ENCODE measurements around the gene PDIA4. TPM values are rescaled to one million over a fixed set of nuclear protein-coding genes. Genes with fewer than 3 reads are reported as not detected.

The PDIA4 gene, protein sequence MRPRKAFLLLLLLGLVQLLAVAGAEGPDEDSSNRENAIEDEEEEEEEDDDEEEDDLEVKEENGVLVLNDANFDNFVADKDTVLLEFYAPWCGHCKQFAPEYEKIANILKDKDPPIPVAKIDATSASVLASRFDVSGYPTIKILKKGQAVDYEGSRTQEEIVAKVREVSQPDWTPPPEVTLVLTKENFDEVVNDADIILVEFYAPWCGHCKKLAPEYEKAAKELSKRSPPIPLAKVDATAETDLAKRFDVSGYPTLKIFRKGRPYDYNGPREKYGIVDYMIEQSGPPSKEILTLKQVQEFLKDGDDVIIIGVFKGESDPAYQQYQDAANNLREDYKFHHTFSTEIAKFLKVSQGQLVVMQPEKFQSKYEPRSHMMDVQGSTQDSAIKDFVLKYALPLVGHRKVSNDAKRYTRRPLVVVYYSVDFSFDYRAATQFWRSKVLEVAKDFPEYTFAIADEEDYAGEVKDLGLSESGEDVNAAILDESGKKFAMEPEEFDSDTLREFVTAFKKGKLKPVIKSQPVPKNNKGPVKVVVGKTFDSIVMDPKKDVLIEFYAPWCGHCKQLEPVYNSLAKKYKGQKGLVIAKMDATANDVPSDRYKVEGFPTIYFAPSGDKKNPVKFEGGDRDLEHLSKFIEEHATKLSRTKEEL
- polyA plus RNA-seq (2013, experiment 1 of 2): 365 TPM
- polyA plus RNA-seq (2013, experiment 2 of 2): 334 TPM

DNA sequence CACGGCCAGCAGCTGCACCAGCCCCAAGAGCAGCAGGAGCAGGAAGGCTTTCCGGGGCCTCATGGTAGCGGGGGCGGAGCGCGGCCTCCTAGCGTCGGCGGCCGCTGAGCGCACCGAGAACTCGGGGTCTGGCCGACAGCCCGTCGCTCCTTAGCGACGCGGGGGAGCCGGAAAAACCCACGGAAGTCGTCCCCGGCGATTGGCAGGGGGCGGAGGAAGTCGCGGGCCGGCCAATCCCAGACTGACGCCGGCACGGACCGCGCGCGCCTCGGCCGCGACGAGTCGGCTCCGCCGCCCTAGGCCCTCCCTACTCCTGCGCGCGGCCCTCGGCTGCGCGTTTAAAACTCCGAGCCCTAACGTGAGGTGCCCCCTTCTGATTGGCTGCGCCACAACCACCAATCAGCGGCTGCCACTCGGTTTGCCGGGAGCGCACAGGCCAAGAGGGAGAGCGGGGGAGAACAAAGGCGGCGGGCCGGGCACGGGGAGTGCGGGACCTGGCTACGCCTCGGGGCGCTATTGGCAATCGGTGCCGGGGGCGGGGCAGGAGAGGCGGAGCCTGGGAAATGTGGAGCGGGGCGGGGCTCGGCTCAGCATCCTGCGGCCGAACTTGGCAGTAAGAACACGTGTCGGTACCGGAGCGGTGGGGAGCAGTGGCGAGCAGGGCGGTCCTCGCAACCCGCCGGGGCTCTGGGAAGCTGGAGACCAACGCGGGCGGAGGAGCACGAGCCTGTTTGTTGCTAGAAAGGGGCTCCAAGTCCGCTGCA lies at the start of gene PDIA4:
TSS of gene PDIA4 (minus strand) at position 160 of the 764 bp plus-strand sequence. CDS start at position 63, 97 bp downstream.
- peak within 1 kb of the TSS; percentile 100 for H3K4me3 ChIP-seq (ENCODE audit: extremely low read depth, insufficient read depth, low read length, poor library complexity, severe bottlenecking)
- peak within 1 kb of the TSS; percentile 95 for H3K27ac ChIP-seq (ENCODE audit: low read depth, low read length, severe bottlenecking)
- peaks cover 20% of the 10 kb centered on the region for H3K36me3 ChIP-seq (ENCODE audit: control insufficient read depth, insufficient read depth, low read length)
- H3K9me3 ChIP-seq (ENCODE audit: control insufficient read depth, low read length): no peaks in the 10 kb centered on the region
- WGBS, 2 experiments (ENCODE audit: insufficient coverage in 2 of 2): 0 to 1% methylated on average over 63 to 83 of the region's 87 CpGs
- H3K4me1 ChIP-seq (ENCODE audit: control insufficient read depth, insufficient read depth, low read length, poor library complexity, severe bottlenecking): peaks cover 17% of the 10 kb centered on the region

DNA sequence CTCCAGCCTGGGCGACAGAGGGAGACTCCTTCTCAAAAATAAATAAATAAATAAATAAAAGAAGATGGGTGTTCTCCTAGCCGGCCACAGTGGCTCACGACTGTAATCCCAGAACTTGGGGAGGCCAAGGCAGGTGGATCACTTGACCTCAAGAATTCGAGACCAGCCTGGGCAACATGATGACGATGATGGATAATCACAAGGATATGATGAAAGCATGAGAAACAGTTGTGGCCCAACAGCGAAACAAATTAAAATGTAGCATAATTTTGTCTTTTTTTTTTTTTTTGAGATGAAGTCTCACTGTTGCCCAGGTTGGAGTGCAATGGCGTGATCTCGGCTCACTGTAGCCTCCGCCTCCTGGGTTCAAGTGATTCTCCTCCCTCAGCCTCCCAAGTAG lies 49.3 kb upstream of the PDIA4 start:
- no peaks in the 10 kb centered on the region for H3K4me1 ChIP-seq (ENCODE audit: control insufficient read depth, insufficient read depth, low read length, poor library complexity, severe bottlenecking)
- no peak overlapping the region for H3K27ac ChIP-seq (ENCODE audit: low read depth, low read length, severe bottlenecking)
- H3K9me3 ChIP-seq (ENCODE audit: control insufficient read depth, low read length): no peaks in the 10 kb centered on the region
- WGBS, 2 experiments (ENCODE audit: insufficient coverage in 2 of 2): 100% methylated on average over 3 to 4 of the region's 9 CpGs
- peaks cover 58% of the 10 kb centered on the region for H3K36me3 ChIP-seq (ENCODE audit: control insufficient read depth, insufficient read depth, low read length)
- no peak overlapping the region for H3K4me3 ChIP-seq (ENCODE audit: extremely low read depth, insufficient read depth, low read length, poor library complexity, severe bottlenecking)

DNA sequence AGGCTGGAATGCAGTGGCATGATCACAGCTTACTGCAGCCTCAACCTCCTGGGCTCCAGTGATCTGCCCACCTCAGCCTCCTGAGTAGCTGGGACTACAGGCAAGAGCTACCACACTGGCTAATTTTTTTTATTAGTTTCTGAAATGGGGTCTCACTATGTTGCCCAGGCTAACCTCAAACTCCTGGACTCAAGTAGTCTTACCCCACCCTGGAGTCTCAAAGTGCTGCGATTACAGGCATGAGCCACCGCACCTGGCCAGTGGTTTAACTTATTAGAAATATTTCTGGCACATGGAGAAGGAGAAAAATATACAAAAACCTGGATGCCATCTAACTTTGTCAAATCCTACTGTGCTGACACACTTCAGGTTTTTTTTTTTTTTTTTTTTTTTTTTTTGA lies 47.0 kb upstream of the PDIA4 start:
- H3K27ac ChIP-seq (ENCODE audit: low read depth, low read length, severe bottlenecking): no peak overlapping the region
- peaks cover 66% of the 10 kb centered on the region for H3K36me3 ChIP-seq (ENCODE audit: control insufficient read depth, insufficient read depth, low read length)
- WGBS, 2 experiments (ENCODE audit: insufficient coverage in 2 of 2): no CpG with 5 or more reads among the region's 2 CpGs
- no peaks in the 10 kb centered on the region for H3K4me1 ChIP-seq (ENCODE audit: control insufficient read depth, insufficient read depth, low read length, poor library complexity, severe bottlenecking)
- no peaks in the 10 kb centered on the region for H3K9me3 ChIP-seq (ENCODE audit: control insufficient read depth, low read length)
- H3K4me3 ChIP-seq (ENCODE audit: extremely low read depth, insufficient read depth, low read length, poor library complexity, severe bottlenecking): no peak overlapping the region

DNA sequence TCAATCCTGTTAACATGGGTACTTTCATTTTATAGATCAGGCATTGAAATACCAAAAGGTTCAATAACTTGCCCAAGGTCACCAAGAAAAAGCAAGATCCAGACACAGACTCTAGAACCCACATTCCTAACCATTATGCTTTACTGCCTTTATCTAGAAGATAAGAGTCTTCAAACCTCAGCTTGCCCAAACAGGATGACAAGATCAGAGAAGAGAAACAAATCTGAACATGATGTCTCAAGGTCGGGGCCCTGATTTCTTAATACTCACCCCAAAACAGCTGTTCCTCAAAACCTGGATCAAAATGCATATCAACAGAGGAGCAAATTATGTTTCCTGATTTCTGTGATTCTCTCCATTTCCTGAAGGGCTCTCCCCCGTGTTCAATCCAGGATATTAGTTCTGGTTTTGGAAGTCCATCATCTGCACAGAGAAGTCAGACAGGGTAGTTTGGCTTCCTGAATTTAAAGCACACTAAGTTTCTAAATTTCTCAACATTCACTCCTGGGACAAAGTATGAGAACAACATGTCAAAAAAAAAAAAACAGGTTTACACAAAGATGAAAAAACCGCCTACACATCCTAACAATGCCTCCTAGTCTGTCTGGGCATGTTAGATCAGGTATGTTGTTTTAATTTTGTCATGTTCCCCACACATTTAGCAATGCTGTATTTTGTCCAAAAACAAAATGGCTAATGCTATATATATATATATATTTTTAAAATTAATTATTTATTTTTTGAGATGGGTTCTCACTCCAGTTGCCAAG lies 46.0 kb upstream of the PDIA4 start:
- Histone ChIP-seq H3K9me3 (ENCODE audit: control insufficient read depth, low read length) (no peaks in the 10 kb centered on the region), H3K36me3 (ENCODE audit: control insufficient read depth, insufficient read depth, low read length) (peaks cover 70% of the 10 kb centered on the region), H3K4me3 (ENCODE audit: extremely low read depth, insufficient read depth, low read length, poor library complexity, severe bottlenecking) (no peak overlapping the region), H3K4me1 (ENCODE audit: control insufficient read depth, insufficient read depth, low read length, poor library complexity, severe bottlenecking) (no peaks in the 10 kb centered on the region), H3K27ac (ENCODE audit: low read depth, low read length, severe bottlenecking) (no peak overlapping the region)
- 83% methylated on average over 2 of the region's 3 CpGs; no CpG with 5 or more reads in 1 of the 2 experiments for WGBS, 2 experiments (ENCODE audit: insufficient coverage in 2 of 2)

DNA sequence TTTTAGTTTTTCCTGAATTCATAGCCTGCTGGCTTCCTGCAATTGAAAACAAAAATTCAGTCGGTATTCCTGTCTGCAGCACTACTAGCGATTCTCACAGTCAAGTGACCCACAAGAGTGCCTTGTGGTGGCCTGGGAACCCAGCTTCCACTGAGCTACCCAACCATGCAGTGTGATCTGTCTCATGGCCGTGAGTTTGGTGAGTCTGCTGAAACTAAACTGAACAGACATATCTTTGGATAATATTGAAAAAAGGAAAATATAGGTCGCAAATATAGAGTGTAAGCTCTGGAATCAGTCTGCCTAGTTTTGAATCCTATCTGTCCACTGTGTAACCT lies 44.1 kb upstream of the PDIA4 start:
- Histone ChIP-seq H3K36me3 (ENCODE audit: control insufficient read depth, insufficient read depth, low read length) (peaks cover 75% of the 10 kb centered on the region), H3K4me1 (ENCODE audit: control insufficient read depth, insufficient read depth, low read length, poor library complexity, severe bottlenecking) (no peaks in the 10 kb centered on the region), H3K9me3 (ENCODE audit: control insufficient read depth, low read length) (no peaks in the 10 kb centered on the region), H3K4me3 (ENCODE audit: extremely low read depth, insufficient read depth, low read length, poor library complexity, severe bottlenecking) (no peak overlapping the region), H3K27ac (ENCODE audit: low read depth, low read length, severe bottlenecking) (no peak overlapping the region)
- 94% methylated on average over 3 to 4 of the region's 4 CpGs for WGBS, 2 experiments (ENCODE audit: insufficient coverage in 2 of 2)

DNA sequence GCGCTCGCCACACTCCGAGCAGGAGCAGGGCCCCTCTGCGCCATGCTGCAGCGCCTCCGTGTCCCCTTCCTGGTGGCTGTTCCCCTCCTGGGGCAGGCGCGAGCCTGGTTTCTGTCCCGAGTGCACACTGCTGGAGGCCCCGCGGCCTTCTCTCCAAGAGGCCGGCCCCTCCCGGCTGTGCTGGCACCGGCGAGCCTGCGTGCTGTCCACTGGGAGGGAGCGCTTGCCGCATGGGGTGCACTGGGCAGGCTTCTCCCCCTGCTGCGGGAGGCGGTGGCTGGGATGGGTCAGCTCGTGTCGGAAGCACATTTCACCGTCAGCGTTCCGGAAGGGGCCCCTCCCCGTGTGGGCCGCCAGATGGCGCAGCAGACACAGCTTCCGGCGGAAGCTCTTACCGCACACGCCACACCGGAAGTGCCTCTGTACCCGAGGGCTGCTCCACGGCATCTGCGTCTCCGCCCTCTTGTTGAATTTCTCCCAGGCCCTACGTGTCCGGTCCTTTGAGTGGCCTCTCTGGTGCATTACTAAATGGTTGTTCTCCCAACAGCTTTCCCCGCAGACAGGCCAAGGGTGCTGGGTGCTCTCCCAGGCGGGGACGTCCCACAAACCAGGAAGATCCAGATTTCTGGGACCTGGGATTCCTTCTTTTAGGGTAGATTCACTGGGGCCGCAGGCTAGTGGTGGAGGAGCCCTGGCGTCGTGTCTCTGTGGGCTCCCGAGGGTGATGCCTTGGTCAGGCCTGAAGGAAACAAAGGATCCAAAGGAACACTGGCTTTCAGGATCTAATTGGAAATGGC lies 43.5 kb upstream of the PDIA4 start:
- no peak overlapping the region for H3K27ac ChIP-seq (ENCODE audit: low read depth, low read length, severe bottlenecking)
- H3K4me1 ChIP-seq (ENCODE audit: control insufficient read depth, insufficient read depth, low read length, poor library complexity, severe bottlenecking): no peaks in the 10 kb centered on the region
- whole genome bisulfite sequencing, 2 experiments (ENCODE audit: insufficient coverage in 2 of 2): 78 to 85% methylated on average over 44 to 45 of the region's 46 CpGs
- H3K36me3 ChIP-seq (ENCODE audit: control insufficient read depth, insufficient read depth, low read length): peaks cover 70% of the 10 kb centered on the region
- H3K9me3 ChIP-seq (ENCODE audit: control insufficient read depth, low read length): no peaks in the 10 kb centered on the region
- H3K4me3 ChIP-seq (ENCODE audit: extremely low read depth, insufficient read depth, low read length, poor library complexity, severe bottlenecking): no peak overlapping the region

DNA sequence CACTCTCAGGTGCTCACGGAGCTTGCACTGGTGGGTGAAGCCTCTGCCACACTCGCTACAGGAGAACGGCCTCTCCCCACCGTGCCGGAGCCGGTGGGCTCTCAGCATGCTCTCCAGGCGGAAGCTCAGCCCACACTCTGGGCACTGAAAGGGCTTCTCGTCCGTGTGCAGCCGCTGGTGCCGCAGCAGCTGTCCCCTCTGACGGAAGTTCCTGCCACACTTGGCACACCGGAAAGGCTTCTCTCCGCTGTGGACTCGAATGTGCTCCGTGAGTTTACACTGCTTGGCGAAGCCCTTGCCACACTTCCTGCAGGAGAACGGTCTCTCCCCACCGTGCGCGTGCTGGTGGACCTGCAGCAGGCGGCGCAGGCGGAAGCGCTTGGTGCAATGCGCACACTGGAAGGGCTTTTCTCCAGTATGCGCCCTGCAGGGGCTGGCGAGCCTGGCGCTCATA lies 42.9 kb upstream of the PDIA4 start:
- 97 to 98% methylated on average over 29 of the region's 29 CpGs for WGBS, 2 experiments (ENCODE audit: insufficient coverage in 2 of 2)
- no peak overlapping the region for H3K4me3 ChIP-seq (ENCODE audit: extremely low read depth, insufficient read depth, low read length, poor library complexity, severe bottlenecking)
- peaks cover 64% of the 10 kb centered on the region for H3K36me3 ChIP-seq (ENCODE audit: control insufficient read depth, insufficient read depth, low read length)
- H3K9me3 ChIP-seq (ENCODE audit: control insufficient read depth, low read length): no peaks in the 10 kb centered on the region
- no peaks in the 10 kb centered on the region for H3K4me1 ChIP-seq (ENCODE audit: control insufficient read depth, insufficient read depth, low read length, poor library complexity, severe bottlenecking)
- no peak overlapping the region for H3K27ac ChIP-seq (ENCODE audit: low read depth, low read length, severe bottlenecking)

DNA sequence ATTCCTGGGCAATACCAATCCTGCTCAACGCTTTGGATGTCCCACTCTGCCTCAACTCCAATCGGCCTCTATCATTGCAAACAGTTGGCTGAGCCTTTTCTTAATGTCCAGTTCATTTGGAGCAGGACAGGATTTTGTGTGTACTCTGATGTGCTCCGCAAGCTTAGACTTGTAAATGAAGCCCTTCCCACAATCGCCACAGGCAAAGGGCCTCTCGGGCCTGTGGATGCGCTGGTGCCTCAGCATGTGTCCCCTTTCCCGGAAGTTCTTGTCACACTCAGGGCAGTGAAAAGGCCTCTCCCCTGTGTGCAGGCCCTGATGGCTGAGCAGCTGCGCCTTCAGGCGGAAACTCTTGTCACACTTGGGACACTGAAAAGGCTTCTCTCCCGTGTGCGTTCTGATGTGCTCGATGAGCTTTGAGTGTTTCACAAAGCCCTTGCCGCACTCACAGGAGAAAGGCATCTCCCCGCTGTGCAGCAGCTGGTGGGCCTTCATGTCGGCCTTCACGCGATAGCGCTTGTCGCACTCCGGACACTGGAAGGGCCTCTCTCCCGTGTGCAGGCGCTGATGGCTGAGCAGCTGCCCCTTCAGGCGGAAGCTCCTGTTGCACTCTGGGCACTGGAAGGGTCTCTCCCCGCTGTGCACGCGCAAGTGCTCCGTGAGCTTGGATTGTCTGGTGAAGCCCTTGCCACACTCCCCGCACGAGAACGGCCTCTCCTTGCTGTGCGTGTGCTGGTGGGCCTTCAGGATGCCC lies 42.2 kb upstream of the PDIA4 start:
- Histone ChIP-seq H3K36me3 (ENCODE audit: control insufficient read depth, insufficient read depth, low read length) (peaks cover 58% of the 10 kb centered on the region), H3K27ac (ENCODE audit: low read depth, low read length, severe bottlenecking) (no peak overlapping the region)
- 95 to 96% methylated on average over 31 of the region's 31 CpGs for WGBS, 2 experiments (ENCODE audit: insufficient coverage in 2 of 2)

DNA sequence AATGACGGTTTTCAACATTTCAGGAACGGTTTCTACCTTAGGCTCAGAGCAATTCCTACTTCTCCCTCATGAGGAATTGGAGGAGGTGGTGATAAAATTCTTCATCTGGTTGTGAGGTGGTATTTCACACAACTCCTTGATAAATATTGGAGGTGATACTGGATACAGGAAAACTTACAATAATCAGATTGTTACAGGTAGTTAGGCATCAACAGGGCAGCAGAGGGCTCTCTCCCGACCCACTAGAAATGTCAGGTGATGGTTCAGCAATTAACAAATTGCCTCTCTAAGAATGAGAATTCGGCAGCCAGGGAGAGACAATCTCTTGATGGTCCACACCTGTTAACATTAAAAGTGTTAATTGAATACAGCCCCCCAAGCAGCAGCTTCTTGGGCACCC lies 39.6 kb upstream of the PDIA4 start:
- H3K9me3 ChIP-seq (ENCODE audit: control insufficient read depth, low read length): no peaks in the 10 kb centered on the region
- H3K36me3 ChIP-seq (ENCODE audit: control insufficient read depth, insufficient read depth, low read length): peaks cover 44% of the 10 kb centered on the region
- 83 to 95% methylated on average over 1 to 2 of the region's 4 CpGs for WGBS, 2 experiments (ENCODE audit: insufficient coverage in 2 of 2)
- H3K4me1 ChIP-seq (ENCODE audit: control insufficient read depth, insufficient read depth, low read length, poor library complexity, severe bottlenecking): peaks cover 3% of the 10 kb centered on the region
- H3K4me3 ChIP-seq (ENCODE audit: extremely low read depth, insufficient read depth, low read length, poor library complexity, severe bottlenecking): no peak overlapping the region
- no peak overlapping the region for H3K27ac ChIP-seq (ENCODE audit: low read depth, low read length, severe bottlenecking)

More for the DNA sequence above, 42.2 kb upstream of the PDIA4 start:
- Histone ChIP-seq H3K4me3 (ENCODE audit: extremely low read depth, insufficient read depth, low read length, poor library complexity, severe bottlenecking) (no peak overlapping the region), H3K9me3 (ENCODE audit: control insufficient read depth, low read length) (no peaks in the 10 kb centered on the region), H3K4me1 (ENCODE audit: control insufficient read depth, insufficient read depth, low read length, poor library complexity, severe bottlenecking) (no peaks in the 10 kb centered on the region)
